ENCODE data around the gene ALDH1A1. TPM values are rescaled to one million over a fixed set of nuclear protein-coding genes. Genes with fewer than 3 reads are reported as not detected.

The ALDH1A1 gene
- total and polyA plus RNA-seq, 2 donors, result 5.6 to 29.1 TPM

GRCh38 chr9:72919246-72919945 is 33.5 kb downstream of the ALDH1A1 start:
- Histone ChIP-seq H3K36me3 (ENCODE audit: control insufficient read depth in 2 of 2, insufficient read depth in 2 of 2, low read length in 1 of 2) (no peaks in the 10 kb centered on the region), H3K27me3 (ENCODE audit: control insufficient read depth in 2 of 2, insufficient read depth in 1 of 2, low read length in 1 of 2) (no peaks in the 10 kb centered on the region), H3K4me1 (ENCODE audit: control insufficient read depth in 2 of 2, insufficient read depth in 2 of 2, low read length in 2 of 2) (no peaks in the 10 kb centered on the region), H3K27ac (ENCODE audit: low read depth in 1 of 2, low read length in 1 of 2) (no peak overlapping the region), H3K9me3 (ENCODE audit: control insufficient read depth in 2 of 2, insufficient read depth in 1 of 2, low read length in 1 of 2) (no peaks in the 10 kb centered on the region), H3K4me3 (ENCODE audit: low read length in 2 of 2) (no peak overlapping the region)
- WGBS, result 97% methylated on average over 4 of the region's 4 CpGs
- DNase-seq (ENCODE audit: low read depth in 6 of 9, low spot score in 9 of 9), result no peak

- no peak for DNase-seq (ENCODE audit: low read depth in 6 of 9, low spot score in 9 of 9)
- Histone ChIP-seq H3K4me3 (ENCODE audit: low read length in 2 of 2) (no peak overlapping the region), H3K27ac (ENCODE audit: low read depth in 1 of 2, low read length in 1 of 2) (no peak overlapping the region), H3K9me3 (ENCODE audit: control insufficient read depth in 2 of 2, insufficient read depth in 1 of 2, low read length in 1 of 2) (no peaks in the 10 kb centered on the region), H3K36me3 (ENCODE audit: control insufficient read depth in 2 of 2, insufficient read depth in 2 of 2, low read length in 1 of 2) (no peaks in the 10 kb centered on the region), H3K27me3 (ENCODE audit: control insufficient read depth in 2 of 2, insufficient read depth in 1 of 2, low read length in 1 of 2) (no peaks in the 10 kb centered on the region), H3K4me1 (ENCODE audit: control insufficient read depth in 2 of 2, insufficient read depth in 2 of 2, low read length in 2 of 2) (no peaks in the 10 kb centered on the region)
- WGBS, result 89% methylated on average over 1 of the region's 1 CpG
These were observed 34.9 kb downstream of the ALDH1A1 start for GRCh38 chr9:72917892-72918509.

- no peak for DNase-seq (ENCODE audit: low read depth in 6 of 9, low spot score in 9 of 9)
- no peaks in the 10 kb centered on the region for H3K4me1 ChIP-seq (ENCODE audit: control insufficient read depth in 2 of 2, insufficient read depth in 2 of 2, low read length in 2 of 2)
- no peaks in the 10 kb centered on the region for H3K9me3 ChIP-seq (ENCODE audit: control insufficient read depth in 2 of 2, insufficient read depth in 1 of 2, low read length in 1 of 2)
- no peaks in the 10 kb centered on the region for H3K36me3 ChIP-seq (ENCODE audit: control insufficient read depth in 2 of 2, insufficient read depth in 2 of 2, low read length in 1 of 2)
- no peaks in the 10 kb centered on the region for H3K27me3 ChIP-seq (ENCODE audit: control insufficient read depth in 2 of 2, insufficient read depth in 1 of 2, low read length in 1 of 2)
- WGBS, result 89% methylated on average over 5 of the region's 5 CpGs
- no peak overlapping the region for H3K27ac ChIP-seq (ENCODE audit: low read depth in 1 of 2, low read length in 1 of 2)
- H3K4me3 ChIP-seq (ENCODE audit: low read length in 2 of 2), result no peak overlapping the region
These were observed 37.2 kb downstream of the ALDH1A1 start for GRCh38 chr9:72915659-72916058.

GRCh38 chr9:72914750-72915149 is 38.1 kb downstream of the ALDH1A1 start:
- Histone ChIP-seq H3K27me3 (ENCODE audit: control insufficient read depth in 2 of 2, insufficient read depth in 1 of 2, low read length in 1 of 2) (no peaks in the 10 kb centered on the region), H3K9me3 (ENCODE audit: control insufficient read depth in 2 of 2, insufficient read depth in 1 of 2, low read length in 1 of 2) (no peaks in the 10 kb centered on the region), H3K4me1 (ENCODE audit: control insufficient read depth in 2 of 2, insufficient read depth in 2 of 2, low read length in 2 of 2) (no peaks in the 10 kb centered on the region), H3K36me3 (ENCODE audit: control insufficient read depth in 2 of 2, insufficient read depth in 2 of 2, low read length in 1 of 2) (no peaks in the 10 kb centered on the region), H3K27ac (ENCODE audit: low read depth in 1 of 2, low read length in 1 of 2) (no peak overlapping the region), H3K4me3 (ENCODE audit: low read length in 2 of 2) (no peak overlapping the region)
- 70% methylated on average over 2 of the region's 2 CpGs for WGBS
- no peak for DNase-seq (ENCODE audit: low read depth in 6 of 9, low spot score in 9 of 9)

GRCh38 chr9:72913382-72914009 is 39.4 kb downstream of the ALDH1A1 start:
- DNase-seq (ENCODE audit: low read depth in 6 of 9, low spot score in 9 of 9), result no peak
- Histone ChIP-seq H3K4me3 (ENCODE audit: low read length in 2 of 2) (no peak overlapping the region), H3K27ac (ENCODE audit: low read depth in 1 of 2, low read length in 1 of 2) (no peak overlapping the region), H3K36me3 (ENCODE audit: control insufficient read depth in 2 of 2, insufficient read depth in 2 of 2, low read length in 1 of 2) (no peaks in the 10 kb centered on the region), H3K27me3 (ENCODE audit: control insufficient read depth in 2 of 2, insufficient read depth in 1 of 2, low read length in 1 of 2) (no peaks in the 10 kb centered on the region), H3K4me1 (ENCODE audit: control insufficient read depth in 2 of 2, insufficient read depth in 2 of 2, low read length in 2 of 2) (no peaks in the 10 kb centered on the region), H3K9me3 (ENCODE audit: control insufficient read depth in 2 of 2, insufficient read depth in 1 of 2, low read length in 1 of 2) (no peaks in the 10 kb centered on the region)
- WGBS, result 95% methylated on average over 4 of the region's 4 CpGs

GRCh38 chr9:72912476-72913381 is 40.1 kb downstream of the ALDH1A1 start:
- DNase-seq (ENCODE audit: low read depth in 6 of 9, low spot score in 9 of 9), result no peak
- no peaks in the 10 kb centered on the region for H3K4me1 ChIP-seq (ENCODE audit: control insufficient read depth in 2 of 2, insufficient read depth in 2 of 2, low read length in 2 of 2)
- H3K36me3 ChIP-seq (ENCODE audit: control insufficient read depth in 2 of 2, insufficient read depth in 2 of 2, low read length in 1 of 2), result no peaks in the 10 kb centered on the region
- no peaks in the 10 kb centered on the region for H3K9me3 ChIP-seq (ENCODE audit: control insufficient read depth in 2 of 2, insufficient read depth in 1 of 2, low read length in 1 of 2)
- WGBS, result 94% methylated on average over 7 of the region's 7 CpGs
- H3K27ac ChIP-seq (ENCODE audit: low read depth in 1 of 2, low read length in 1 of 2), result no peak overlapping the region
- H3K4me3 ChIP-seq (ENCODE audit: low read length in 2 of 2), result no peak overlapping the region
- no peaks in the 10 kb centered on the region for H3K27me3 ChIP-seq (ENCODE audit: control insufficient read depth in 2 of 2, insufficient read depth in 1 of 2, low read length in 1 of 2)

- 96% methylated on average over 2 of the region's 2 CpGs for WGBS
- H3K27ac ChIP-seq (ENCODE audit: low read depth in 1 of 2, low read length in 1 of 2), result no peak overlapping the region
These were observed 41.0 kb downstream of the ALDH1A1 start for GRCh38 chr9:72911816-72912215.

GRCh38 chr9:72911247-72911775 is 41.5 kb downstream of the ALDH1A1 start:
- WGBS, result 98% methylated on average over 2 of the region's 2 CpGs
- Histone ChIP-seq H3K27ac (ENCODE audit: low read depth in 1 of 2, low read length in 1 of 2) (no peak overlapping the region), H3K4me3 (ENCODE audit: low read length in 2 of 2) (no peak overlapping the region), H3K4me1 (ENCODE audit: control insufficient read depth in 2 of 2, insufficient read depth in 2 of 2, low read length in 2 of 2) (no peaks in the 10 kb centered on the region), H3K9me3 (ENCODE audit: control insufficient read depth in 2 of 2, insufficient read depth in 1 of 2, low read length in 1 of 2) (no peaks in the 10 kb centered on the region), H3K27me3 (ENCODE audit: control insufficient read depth in 2 of 2, insufficient read depth in 1 of 2, low read length in 1 of 2) (no peaks in the 10 kb centered on the region), H3K36me3 (ENCODE audit: control insufficient read depth in 2 of 2, insufficient read depth in 2 of 2, low read length in 1 of 2) (no peaks in the 10 kb centered on the region)
- DNase-seq (ENCODE audit: low read depth in 6 of 9, low spot score in 9 of 9), result no peak

More at GRCh38 chr9:72911816-72912215, 41.0 kb downstream of the ALDH1A1 start:
- Histone ChIP-seq H3K27me3 (ENCODE audit: control insufficient read depth in 2 of 2, insufficient read depth in 1 of 2, low read length in 1 of 2) (no peaks in the 10 kb centered on the region), H3K4me1 (ENCODE audit: control insufficient read depth in 2 of 2, insufficient read depth in 2 of 2, low read length in 2 of 2) (no peaks in the 10 kb centered on the region), H3K9me3 (ENCODE audit: control insufficient read depth in 2 of 2, insufficient read depth in 1 of 2, low read length in 1 of 2) (no peaks in the 10 kb centered on the region), H3K4me3 (ENCODE audit: low read length in 2 of 2) (no peak overlapping the region), H3K36me3 (ENCODE audit: control insufficient read depth in 2 of 2, insufficient read depth in 2 of 2, low read length in 1 of 2) (no peaks in the 10 kb centered on the region)
- DNase-seq (ENCODE audit: low read depth in 6 of 9, low spot score in 9 of 9), result no peak
